H1 (cell line): ENCODE measurements around the gene FOXC1.

ENCODE experiments used
- CREB1 ChIP-seq: IDR thresholded peaks from 2 replicates; pipeline ENCODE4 v1.6.1; 2012; ENCODE audit warnings: inconsistent platforms
- CTCF ChIP-seq, 3 experiments: IDR thresholded peaks; 1 replicate in 2 of 3; 2 replicates in 1 of 3; pipeline versions ENCODE4 v1.5.1 to v1.6.1; 2011; ENCODE audit warnings: low read length in 3 of 3, mild to moderate bottlenecking in 3 of 3, inconsistent platforms in 2 of 3, low read depth in 1 of 3, moderate library complexity in 1 of 3; ENCODE audit not compliant: insufficient read depth in 1 of 3; ENCODE audit errors: control extremely low read depth in 1 of 3
- E2F6 ChIP-seq: IDR thresholded peaks from 2 replicates; pipeline ENCODE4 v1.6.1; 2012; ENCODE audit warnings: inconsistent platforms
- KDM5A ChIP-seq: fragments of 200-600 bp; IDR thresholded peaks from 2 replicates; pipeline ENCODE4 v1.7.1; 2012; ENCODE audit warnings: mild to moderate bottlenecking, low read length, inconsistent platforms, mixed read lengths
- MAX ChIP-seq: IDR thresholded peaks from 2 replicates; pipeline ENCODE4 v1.6.1; 2012; ENCODE audit warnings: inconsistent platforms
- POLR2A ChIP-seq, 2 experiments: IDR thresholded peaks; 1 replicate in 1 of 2; 2 replicates in 1 of 2; pipeline ENCODE4 v1.6.1; 2011; ENCODE audit warnings: low read depth in 2 of 2, low read length in 2 of 2, mild to moderate bottlenecking in 2 of 2; ENCODE audit errors: control extremely low read depth in 1 of 2
- SRF ChIP-seq: IDR thresholded peaks from 2 replicates; pipeline ENCODE4 v1.6.1; 2011; ENCODE audit warnings: mild to moderate bottlenecking, low read depth, low read length, moderate library complexity
- TCF12 ChIP-seq: IDR thresholded peaks from 2 replicates; pipeline ENCODE4 v1.6.1; 2011; ENCODE audit warnings: low read depth, mild to moderate bottlenecking, low read length
- YY1 ChIP-seq: IDR thresholded peaks from 2 replicates; pipeline ENCODE4 v1.6.1; 2011; ENCODE audit warnings: low read depth, mild to moderate bottlenecking, low read length

- no peak for TF ChIP-seq E2F6
- TF ChIP-seq CREB1, result no peak
- no peak for TF ChIP-seq POLR2A (IDR thresholded peaks at IDR 0.05; ENCODE audit: control extremely low read depth in 1 of 2, low read depth in 2 of 2, low read length in 2 of 2)
- no peak for TF ChIP-seq YY1
- TF ChIP-seq TCF12, result no peak
- TF ChIP-seq CTCF (IDR thresholded peaks at IDR 0.05; ENCODE audit: control extremely low read depth in 1 of 3, insufficient read depth in 1 of 3, low read depth in 1 of 3, low read length in 3 of 3), result no peak
- no peak for TF ChIP-seq KDM5A
- no peak for TF ChIP-seq MAX
- TF ChIP-seq SRF, result no peak
Measured at GRCh38 chr6:1630771-1631217, 21.1 kb downstream of the FOXC1 start.
